Cardiac fibroblast (primary cell): ENCODE data around the gene ENOX1.

ENCODE experiments used
- DNase-seq, 2 donors: peaks; one replicate each; pipeline versions ENCODE4 v3.0.0 to v3.0.0-alpha.2; 2010; ENCODE audit warnings: low read depth in 2 of 2
- H3K4me3 ChIP-seq, 2 donors: replicated peaks in 1 of 2; 1 replicate in 1 of 2; 2 replicates in 1 of 2; pipeline ENCODE4 v1.5.1; 2011; ENCODE audit warnings: low read depth in 2 of 2, low read length in 2 of 2, mild to moderate bottlenecking in 2 of 2, moderate library complexity in 1 of 2
- TF ChIP-seq, protein P1 (sequence below): IDR thresholded peaks from one replicate; pipeline ENCODE4 v1.5.1; 2011; ENCODE audit warnings: low read depth, mild to moderate bottlenecking, low read length, inconsistent platforms

ENOX1 gene

GRCh38 chr13:43297967-43298678 is 488.6 kb downstream of the ENOX1 start:
- H3K4me3 ChIP-seq = no peak overlapping the region
- no peak for DNase-seq
- TF ChIP-seq, protein P1, sequence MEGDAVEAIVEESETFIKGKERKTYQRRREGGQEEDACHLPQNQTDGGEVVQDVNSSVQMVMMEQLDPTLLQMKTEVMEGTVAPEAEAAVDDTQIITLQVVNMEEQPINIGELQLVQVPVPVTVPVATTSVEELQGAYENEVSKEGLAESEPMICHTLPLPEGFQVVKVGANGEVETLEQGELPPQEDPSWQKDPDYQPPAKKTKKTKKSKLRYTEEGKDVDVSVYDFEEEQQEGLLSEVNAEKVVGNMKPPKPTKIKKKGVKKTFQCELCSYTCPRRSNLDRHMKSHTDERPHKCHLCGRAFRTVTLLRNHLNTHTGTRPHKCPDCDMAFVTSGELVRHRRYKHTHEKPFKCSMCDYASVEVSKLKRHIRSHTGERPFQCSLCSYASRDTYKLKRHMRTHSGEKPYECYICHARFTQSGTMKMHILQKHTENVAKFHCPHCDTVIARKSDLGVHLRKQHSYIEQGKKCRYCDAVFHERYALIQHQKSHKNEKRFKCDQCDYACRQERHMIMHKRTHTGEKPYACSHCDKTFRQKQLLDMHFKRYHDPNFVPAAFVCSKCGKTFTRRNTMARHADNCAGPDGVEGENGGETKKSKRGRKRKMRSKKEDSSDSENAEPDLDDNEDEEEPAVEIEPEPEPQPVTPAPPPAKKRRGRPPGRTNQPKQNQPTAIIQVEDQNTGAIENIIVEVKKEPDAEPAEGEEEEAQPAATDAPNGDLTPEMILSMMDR = no peak

DNA sequence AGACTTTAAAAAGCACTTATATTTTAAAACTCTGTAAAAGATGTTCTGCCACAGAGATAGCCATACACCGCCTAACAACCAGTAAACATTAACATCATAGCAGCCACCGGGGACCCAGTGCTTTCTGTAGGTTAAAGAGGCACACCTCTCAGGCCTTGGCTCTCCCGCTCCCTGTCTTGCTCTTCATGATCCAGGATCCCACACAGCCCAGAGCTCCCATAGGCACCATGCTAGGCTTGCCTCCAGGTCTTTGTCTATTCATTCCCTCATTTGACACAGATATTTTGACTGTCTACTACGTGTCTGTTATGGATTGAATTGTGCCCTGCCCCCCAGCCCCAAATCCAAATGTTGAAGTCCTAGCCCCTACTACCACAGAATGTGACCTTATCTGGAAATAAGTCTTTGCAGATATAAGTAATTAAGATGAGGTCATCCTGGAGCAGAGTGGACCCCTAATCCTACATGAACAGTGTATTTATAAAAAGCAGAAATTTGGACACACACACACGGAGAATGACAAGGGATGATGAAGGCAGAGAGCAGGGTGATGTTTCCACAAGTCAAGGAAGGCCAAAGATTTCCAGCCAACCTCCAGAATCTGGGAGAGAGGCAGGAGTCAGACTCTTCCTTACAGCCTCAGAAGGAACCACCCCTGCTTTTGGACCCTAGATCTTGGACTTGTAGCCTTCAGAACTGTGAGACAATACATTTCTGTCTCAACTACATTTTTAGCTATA is 490.8 kb downstream of the ENOX1 start:
- DNase-seq = no peak
- H3K4me3 ChIP-seq = no peak overlapping the region
- TF ChIP-seq, protein P1 = no peak

DNA sequence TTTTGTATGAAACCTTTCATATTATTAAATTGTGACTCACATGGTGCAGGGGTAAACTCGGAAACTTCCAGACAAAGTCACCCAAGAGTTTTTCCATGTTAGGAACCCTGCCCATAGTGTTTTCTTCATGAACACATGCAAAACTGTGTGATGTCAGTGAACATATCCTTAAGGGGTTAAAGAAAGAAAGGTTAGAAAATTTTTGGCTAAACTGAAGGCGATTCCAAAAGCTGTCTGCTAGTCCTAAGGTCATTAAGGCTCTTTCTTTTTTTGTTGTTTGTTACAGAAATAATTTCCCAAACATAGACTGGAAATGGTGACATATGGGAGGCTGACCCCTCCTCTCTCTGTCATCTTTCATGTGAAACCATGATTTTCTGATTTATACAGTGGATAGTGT is 491.5 kb downstream of the ENOX1 start:
- no peak overlapping the region for H3K4me3 ChIP-seq
- TF ChIP-seq, protein P1 = no peak
- no peak for DNase-seq

DNA sequence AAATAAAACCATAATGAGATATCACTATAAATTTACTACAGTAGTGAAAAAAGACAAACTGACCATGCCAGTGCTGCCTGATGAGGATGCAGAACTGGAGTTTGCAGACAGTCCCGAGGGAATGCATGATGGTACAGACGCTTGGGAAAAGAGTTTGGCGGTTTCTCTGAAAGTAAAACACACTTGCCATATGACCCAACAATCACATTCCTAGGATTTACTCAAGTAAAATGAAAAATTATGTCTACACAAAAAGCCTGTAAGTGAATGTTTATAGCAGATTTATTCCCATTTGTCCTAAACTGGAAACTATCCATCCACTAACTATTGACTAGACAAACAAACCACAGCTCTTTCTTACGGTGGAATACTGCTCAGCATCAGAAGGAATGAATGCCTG is 492.4 kb downstream of the ENOX1 start:
- H3K4me3 ChIP-seq = no peak overlapping the region
- TF ChIP-seq, protein P1 = no peak
- peak in 1 of 2 donors; percentile 21 for DNase-seq

GRCh38 chr13:43293986-43294385 is 492.8 kb downstream of the ENOX1 start:
- DNase-seq = no peak
- H3K4me3 ChIP-seq = no peak overlapping the region
- TF ChIP-seq, protein P1 = no peak

GRCh38 chr13:43293561-43293960 is 493.2 kb downstream of the ENOX1 start:
- TF ChIP-seq, protein P1 = no peak
- H3K4me3 ChIP-seq = no peak overlapping the region
- no peak for DNase-seq
